Mucosa of descending colon (tissue), 3 donors: ENCODE data around the gene ATG7. TPM values are rescaled to one million over a fixed set of nuclear protein-coding genes. Genes with fewer than 3 reads are reported as not detected.

Experiments used
- ATAC-seq: fragments of 200-7000 bp; cut with Tn5 transposase; one replicate; pipeline ENCODE4 v1.9.1; 2020; ENCODE audit warnings: mild to moderate bottlenecking, moderate library complexity
- DNase-seq, 3 donors: peaks; one replicate each; pipeline ENCODE4 v3.0.0-alpha.2; 2020
- H3K36me3 ChIP-seq: fragments of 200-600 bp; one replicate; pipeline ENCODE4 v1.8.0; 2021; ENCODE audit warnings: low read depth, mild to moderate bottlenecking
- H3K4me1 ChIP-seq: fragments of 200-600 bp; one replicate; pipeline ENCODE4 v1.8.0; 2021; ENCODE audit warnings: low read depth, mild to moderate bottlenecking
- H3K4me3 ChIP-seq: fragments of 200-600 bp; one replicate; pipeline ENCODE4 v1.8.0; 2021; ENCODE audit warnings: mild to moderate bottlenecking
- H3K9me3 ChIP-seq: fragments of 200-600 bp; one replicate; pipeline ENCODE4 v1.8.0; 2021; ENCODE audit warnings: mild to moderate bottlenecking
- CTCF ChIP-seq: fragments of 200-600 bp; IDR thresholded peaks from one replicate; pipeline ENCODE4 v1.8.0; 2022; ENCODE audit warnings: antibody characterized with exemption, mild to moderate bottlenecking
- intact Hi-C, 2 donors: fragments of 100-400 bp; cut with DNase I in 1 of 2; cut with micrococcal nuclease in 1 of 2; formaldehyde crosslinking; loops; one replicate each; pipeline versions ENCODE4 v1.11.0 to v1.11.1; 2022; cut with DNase I, micrococcal nuclease
- total RNA-seq, 3 donors: library from RNA; stranded (reverse); fragmentation: NEBNext Ultra II Directional in 2 of 3; extraction: Animal tissue kit (Norgen Biotek cat#: 25700) in 2 of 3; gene quantifications; one replicate each; pipeline versions ENCODE4 v1.2.1 to v1.2.4, GENCODE V29; 2021 to 2023
- donor health status: DM: no; HTN: no; CAD: no; lungs with moderate emphysema.
- donor health status: DM: no; HTN: no; CAD: no.
- donor health status: DM: no; HTN: yes; CAD: no.

Gene ATG7
- total RNA-seq, 3 donors from 2014 or later, result 40.4 to 49.6 (median 43.3) TPM

GRCh38 chr3:11392014-11392859 is 120.0 kb downstream of the ATG7 start:
- Histone ChIP-seq H3K4me1 (peaks cover 32% of the 10 kb centered on the region), H3K9me3 (no peaks in the 10 kb centered on the region), H3K36me3 (no peaks in the 10 kb centered on the region), H3K4me3 (no peak overlapping the region)
- no peak for TF ChIP-seq CTCF
- intact Hi-C loops, result no loop called here
- ATAC-seq, result no peak
- no peak for DNase-seq

GRCh38 chr3:11392860-11393114 is 120.6 kb downstream of the ATG7 start:
- Histone ChIP-seq H3K4me1 (peaks cover 32% of the 10 kb centered on the region), H3K4me3 (no peak overlapping the region), H3K9me3 (no peaks in the 10 kb centered on the region), H3K36me3 (no peaks in the 10 kb centered on the region)
- intact Hi-C loops, result no loop called here
- DNase-seq (no peak), ATAC-seq (no peak)
- no peak for TF ChIP-seq CTCF

GRCh38 chr3:11393401-11393800 is 121.2 kb downstream of the ATG7 start:
- Histone ChIP-seq H3K4me1 (peaks cover 32% of the 10 kb centered on the region), H3K36me3 (no peaks in the 10 kb centered on the region), H3K9me3 (no peaks in the 10 kb centered on the region), H3K4me3 (no peak overlapping the region)
- no peak for ATAC-seq
- DNase-seq, result no peak
- intact Hi-C loops, result no loop called here
- TF ChIP-seq CTCF, result no peak

- no peaks in the 10 kb centered on the region for H3K36me3 ChIP-seq
- H3K4me3 ChIP-seq, result no peak overlapping the region
- peaks cover 32% of the 10 kb centered on the region for H3K4me1 ChIP-seq
- intact Hi-C loops, result no loop called here
- no peaks in the 10 kb centered on the region for H3K9me3 ChIP-seq
- ATAC-seq, result peak; percentile 70
- TF ChIP-seq CTCF, result no peak
- DNase-seq, result peak in 1 of 3 donors; percentile 23
These were observed 122.2 kb downstream of the ATG7 start for GRCh38 chr3:11394392-11394791.

- intact Hi-C loops, result no loop called here
- Histone ChIP-seq H3K4me3 (no peak overlapping the region), H3K36me3 (no peaks in the 10 kb centered on the region), H3K9me3 (no peaks in the 10 kb centered on the region), H3K4me1 (peaks cover 2% of the 10 kb centered on the region)
- no peak for ATAC-seq
- TF ChIP-seq CTCF, result no peak
- no peak for DNase-seq
These were observed 128.0 kb downstream of the ATG7 start for GRCh38 chr3:11400213-11400612.

- ATAC-seq, result no peak
- no peaks in the 10 kb centered on the region for H3K36me3 ChIP-seq
- no peak for TF ChIP-seq CTCF
- intact Hi-C loops, result no loop called here
- H3K4me1 ChIP-seq, result no peaks in the 10 kb centered on the region
- no peak for DNase-seq
- no peak overlapping the region for H3K4me3 ChIP-seq
- no peaks in the 10 kb centered on the region for H3K9me3 ChIP-seq
These were observed 129.2 kb downstream of the ATG7 start for GRCh38 chr3:11401434-11401833.
